ENCODE data around the gene HIGD2B. TPM values are rescaled to one million over a fixed set of nuclear protein-coding genes. Genes with fewer than 3 reads are reported as not detected.
A peak's percentile ranks its signal among the peaks of the same experiment; 100 is the strongest.

The HIGD2B gene
- not detected for total RNA-seq

- H3K4me3 ChIP-seq: peak within 1 kb of the TSS; percentile 66 to 83 (median 73)
- WGBS: 0% methylated on average over 24 of the region's 49 CpGs
These were observed at the start of gene HIGD2B, which contains the start of gene BBS4 for GRCh38 chr15:72685925-72686794. HIGD2B (minus strand) TSS chr15:72686182; CDS start chr15:72676374, 9,808 bp downstream. BBS4 (plus strand) TSS chr15:72686207; CDS start chr15:72686228, 21 bp downstream.

GRCh38 chr15:72735111-72735510 lies 49.1 kb upstream of the HIGD2B start:
- Histone ChIP-seq H3K27me3 (no peaks in the 10 kb centered on the region), H3K9me3 (no peaks in the 10 kb centered on the region), H3K27ac (replicated peaks in 1 of 4) (no peak overlapping the region), H3K4me1 (no peaks in the 10 kb centered on the region), H3K4me3 (no peak overlapping the region), H3K36me3 (peaks cover 36 to 94% (median 72%) of the 10 kb centered on the region in 4 donors)
- intact Hi-C loops (cut with DNase I): no loop called here
- WGBS: 94% methylated on average over 2 of the region's 2 CpGs
- TF ChIP-seq EP300 (IDR thresholded peaks at IDR 0.05): no peak
- no peak for TF ChIP-seq POLR2A (IDR thresholded peaks at IDR 0.05; ENCODE audit: low read depth)
- no peak for TF ChIP-seq CTCF (IDR thresholded peaks at IDR 0.05)
- TF ChIP-seq POLR2AphosphoS5 (IDR thresholded peaks at IDR 0.05): no peak
- peak; percentile 4 for DNase-seq (ENCODE audit: extremely low spot score)

More at GRCh38 chr15:72685925-72686794, at the start of gene HIGD2B, which contains the start of gene BBS4:
- Histone ChIP-seq H3K9me3 (no peaks in the 10 kb centered on the region), H3K36me3 (no peaks in the 10 kb centered on the region), H3K27ac (replicated peaks in 1 of 4) (peak within 1 kb of the TSS; percentile 85 to 93 (median 90)), H3K4me1 (peaks cover 15 to 18% (median 16%) of the 10 kb centered on the region in 4 donors), H3K27me3 (no peaks in the 10 kb centered on the region)
- intact Hi-C loops (cut with DNase I): loop anchor here (10.0 kb wide), 1 partner anchor 211 kb away; the partner anchor contains the start of gene ARIH1
- TF ChIP-seq POLR2AphosphoS5 (IDR thresholded peaks at IDR 0.05) (peak; percentile 83 to 86), CTCF (IDR thresholded peaks at IDR 0.05) (no peak), POLR2A (IDR thresholded peaks at IDR 0.05; ENCODE audit: low read depth) (peak; percentile 3), EP300 (IDR thresholded peaks at IDR 0.05) (no peak)
- DNase-seq (ENCODE audit: extremely low spot score): peak; percentile 97

- DNase-seq (ENCODE audit: extremely low spot score): peak; percentile 26
- Histone ChIP-seq H3K27me3 (no peaks in the 10 kb centered on the region), H3K9me3 (no peaks in the 10 kb centered on the region), H3K27ac (replicated peaks in 1 of 4) (no peak overlapping the region), H3K4me1 (no peaks in the 10 kb centered on the region), H3K36me3 (peaks cover 34 to 92% (median 69%) of the 10 kb centered on the region in 4 donors), H3K4me3 (no peak overlapping the region)
- TF ChIP-seq POLR2AphosphoS5 (IDR thresholded peaks at IDR 0.05) (no peak), CTCF (IDR thresholded peaks at IDR 0.05) (no peak), POLR2A (IDR thresholded peaks at IDR 0.05; ENCODE audit: low read depth) (no peak), EP300 (IDR thresholded peaks at IDR 0.05) (no peak)
- intact Hi-C loops (cut with DNase I): no loop called here
- 93% methylated on average over 2 of the region's 2 CpGs for WGBS
These were observed 48.2 kb upstream of the HIGD2B start for GRCh38 chr15:72733941-72734738.

- peak; percentile 3 for DNase-seq (ENCODE audit: extremely low spot score)
- Histone ChIP-seq H3K36me3 (peaks cover 18 to 87% (median 61%) of the 10 kb centered on the region in 4 donors), H3K27me3 (no peaks in the 10 kb centered on the region), H3K9me3 (no peaks in the 10 kb centered on the region), H3K4me1 (no peaks in the 10 kb centered on the region), H3K4me3 (no peak overlapping the region), H3K27ac (replicated peaks in 1 of 4) (no peak overlapping the region)
- WGBS: 90% methylated on average over 4 of the region's 4 CpGs
- TF ChIP-seq CTCF (IDR thresholded peaks at IDR 0.05): no peak
- no peak for TF ChIP-seq EP300 (IDR thresholded peaks at IDR 0.05)
- intact Hi-C loops (cut with DNase I): no loop called here
These were observed 46.5 kb upstream of the HIGD2B start for GRCh38 chr15:72732516-72732915.

Measured in esophagus muscularis mucosa (tissue), 4 donors.